DOHH2 (cell line): ENCODE data around the gene HOXC12.

Experiments
- EZH2phosphoT487 ChIP-seq: fragments of 200-600 bp; sonication (generic); IDR thresholded peaks from 2 replicates; pipeline ENCODE4 v1.6.1; 2017; ENCODE audit warnings: borderline replicate concordance, mild to moderate bottlenecking, antibody characterized with exemption, low read length, moderate library complexity, mixed read lengths
- TF ChIP-seq, protein P1 (sequence below): fragments of 200-600 bp; sonication (generic); IDR thresholded peaks from one replicate; pipeline ENCODE4 v1.5.1; 2014; ENCODE audit warnings: antibody characterized with exemption, mild to moderate bottlenecking, low read depth, low read length; ENCODE audit not compliant: poor library complexity, severe bottlenecking

DNA sequence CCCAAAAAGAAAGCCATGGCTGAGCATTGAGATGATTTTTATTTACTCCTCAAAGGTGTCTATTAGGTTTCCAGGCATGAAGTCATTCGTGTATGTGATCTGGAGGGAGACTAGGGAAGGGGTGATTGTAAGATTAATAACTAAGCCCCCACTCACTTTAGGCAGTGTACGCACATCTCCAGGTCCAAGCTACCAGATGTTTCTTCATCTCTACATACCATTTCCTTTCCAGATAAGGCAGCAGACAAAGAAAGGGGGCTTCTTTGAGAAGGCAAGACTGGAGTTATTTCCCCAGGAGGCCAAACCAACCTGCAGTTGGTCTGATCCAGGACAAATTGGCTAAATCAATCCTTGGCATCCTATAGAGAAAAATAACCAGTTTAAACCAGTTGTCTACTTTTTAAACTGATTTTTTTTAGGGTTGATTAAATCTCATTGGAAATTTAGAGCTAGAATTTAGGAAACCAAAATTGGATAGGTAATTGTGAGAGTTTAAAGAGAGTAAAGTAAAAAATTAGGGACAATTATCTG, 12.2 kb upstream of the HOXC12 start:
- TF ChIP-seq, protein P1, sequence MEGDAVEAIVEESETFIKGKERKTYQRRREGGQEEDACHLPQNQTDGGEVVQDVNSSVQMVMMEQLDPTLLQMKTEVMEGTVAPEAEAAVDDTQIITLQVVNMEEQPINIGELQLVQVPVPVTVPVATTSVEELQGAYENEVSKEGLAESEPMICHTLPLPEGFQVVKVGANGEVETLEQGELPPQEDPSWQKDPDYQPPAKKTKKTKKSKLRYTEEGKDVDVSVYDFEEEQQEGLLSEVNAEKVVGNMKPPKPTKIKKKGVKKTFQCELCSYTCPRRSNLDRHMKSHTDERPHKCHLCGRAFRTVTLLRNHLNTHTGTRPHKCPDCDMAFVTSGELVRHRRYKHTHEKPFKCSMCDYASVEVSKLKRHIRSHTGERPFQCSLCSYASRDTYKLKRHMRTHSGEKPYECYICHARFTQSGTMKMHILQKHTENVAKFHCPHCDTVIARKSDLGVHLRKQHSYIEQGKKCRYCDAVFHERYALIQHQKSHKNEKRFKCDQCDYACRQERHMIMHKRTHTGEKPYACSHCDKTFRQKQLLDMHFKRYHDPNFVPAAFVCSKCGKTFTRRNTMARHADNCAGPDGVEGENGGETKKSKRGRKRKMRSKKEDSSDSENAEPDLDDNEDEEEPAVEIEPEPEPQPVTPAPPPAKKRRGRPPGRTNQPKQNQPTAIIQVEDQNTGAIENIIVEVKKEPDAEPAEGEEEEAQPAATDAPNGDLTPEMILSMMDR = no peak
- no peak for TF ChIP-seq EZH2phosphoT487
